Lung (tissue), 16 donors: ENCODE results near the gene KCNC1. TPM values are rescaled to one million over a fixed set of nuclear protein-coding genes. Genes with fewer than 3 reads are reported as not detected.

ENCODE experiments used
- ATAC-seq: fragments of 200-7000 bp; cut with Tn5 transposase; one replicate; pipeline ENCODE4 v1.9.1; 2020; ENCODE audit warnings: moderate number of reproducible peaks; ENCODE audit not compliant: insufficient read depth, low FRiP score
- DNase-seq, 3 donors: peaks; one replicate each; pipeline ENCODE4 v3.0.0-alpha.2; 2013 to 2017
- H3K27ac ChIP-seq, 2 donors: one replicate each; pipeline ENCODE4 v1.5.1; 2013; ENCODE audit warnings: mild to moderate bottlenecking in 2 of 2, moderate library complexity in 2 of 2, control low read depth in 1 of 2, inconsistent platforms in 1 of 2, low read depth in 1 of 2, low read length in 1 of 2
- H3K27me3 ChIP-seq, 3 donors: one replicate each; pipeline ENCODE4 v1.5.1; 2013; ENCODE audit warnings: low read length in 2 of 3; ENCODE audit not compliant: control insufficient read depth in 3 of 3, insufficient read depth in 3 of 3
- H3K36me3 ChIP-seq, 4 donors: one replicate each; pipeline ENCODE4 v1.5.1; 2013; ENCODE audit warnings: low read length in 4 of 4, mild to moderate bottlenecking in 1 of 4, moderate library complexity in 1 of 4; ENCODE audit not compliant: control insufficient read depth in 4 of 4, insufficient read depth in 4 of 4
- H3K4me1 ChIP-seq, 5 donors: one replicate each; pipeline ENCODE4 v1.5.1; 2013; ENCODE audit warnings: low read length in 5 of 5, mild to moderate bottlenecking in 2 of 5, moderate library complexity in 1 of 5; ENCODE audit not compliant: control insufficient read depth in 5 of 5, insufficient read depth in 5 of 5
- H3K4me3 ChIP-seq: one replicate; pipeline ENCODE4 v1.5.1; 2013; ENCODE audit warnings: mild to moderate bottlenecking, control low read depth, moderate library complexity
- H3K9ac ChIP-seq, 2 donors: one replicate each; pipeline ENCODE4 v1.5.1; 2013; ENCODE audit warnings: low read length in 2 of 2, control low read depth in 1 of 2; ENCODE audit not compliant: insufficient read depth in 1 of 2
- H3K9me3 ChIP-seq, 4 donors: one replicate each; pipeline ENCODE4 v1.5.1; 2013; ENCODE audit warnings: low read length in 3 of 4, mild to moderate bottlenecking in 1 of 4, moderate library complexity in 1 of 4; ENCODE audit not compliant: control insufficient read depth in 4 of 4, insufficient read depth in 3 of 4
- CTCF ChIP-seq: IDR thresholded peaks from 2 replicates; pipeline ENCODE4 v1.5.1; 2012; ENCODE audit warnings: mild to moderate bottlenecking; ENCODE audit errors: control extremely low read depth, extremely low read depth
- WGBS, 2 donors: extraction: QIAGEN DNeasy Blood & Tissue Kit; methylation state at CpG; one replicate each; pipeline ENCODE4 v1.1.7; 2013; 5-methylcytosine and 5-hydroxymethylcytosine counted together
- long read RNA-seq, 5 donors: transcript quantifications; one replicate each; lab custom pipeline, GENCODE V29; 2026
- polyA plus RNA-seq, 2 donors: library from polyadenylated mRNA; stranded (reverse); fragments of 200-250 nt; gene quantifications; one replicate each; pipeline ENCODE4 v1.2.1, GENCODE V29; 2013
- total RNA-seq, 2 donors: library from RNA; depleted of rRNA in 1 of 2; stranded (reverse); fragments of >200 nt in 1 of 2; gene quantifications; one replicate each; pipeline ENCODE4 v1.2.1, GENCODE V29; 2014 to 2021
- donor health status: control.
- donor health status: control.
- donor health status: Bipolar disorder and iron deficiency.
- donor health status: healthy.
- donor health status: DM: yes; HTN: yes; CAD: no.

The KCNC1 gene
- total RNA-seq (not detected), polyA plus RNA-seq (under 1 TPM in 1 of 2 donors, not detected in 1; 0.01 TPM)
- long read RNA-seq, donor 1, result 0 reads
- long read RNA-seq, donor 2, result 0 reads
- long read RNA-seq, donor 3, partial matches to known transcripts, result 7 of 7 reads
- long read RNA-seq, donor 3, other reads (novel, unspliced or antisense), result 0 of 7 reads
- long read RNA-seq, donor 4, result 0 reads
- long read RNA-seq, donor 5, result 0 reads

GRCh38 chr11:17734418-17734911 is at the start of gene KCNC1:
TSS of gene KCNC1 (plus strand) at chr11:17734781. CDS start at chr11:17736003, 1,222 bp downstream.
- no peaks in the 10 kb centered on the region for H3K36me3 ChIP-seq
- peaks cover 0 to 10% (median 6%) of the 10 kb centered on the region in 5 donors for H3K4me1 ChIP-seq
- no peak within 1 kb of the TSS for H3K9ac ChIP-seq
- no peak for TF ChIP-seq CTCF
- no peak within 1 kb of the TSS for H3K4me3 ChIP-seq
- ATAC-seq (no peak), DNase-seq (peak; percentile 55 to 73 (median 61))
- 0 to 2% methylated on average over 28 to 66 of the region's 66 CpGs for WGBS, 2 donors
- H3K9me3 ChIP-seq, result peaks cover 0 to 6% (median 0%) of the 10 kb centered on the region in 4 donors
- peaks cover 7 to 49% (median 39%) of the 10 kb centered on the region in 3 donors for H3K27me3 ChIP-seq
- no peak within 1 kb of the TSS for H3K27ac ChIP-seq

GRCh38 chr11:17686231-17686980 is 48.2 kb upstream of the KCNC1 start:
- no peak for ATAC-seq
- Histone ChIP-seq H3K9me3 (peaks cover 0 to 5% (median 0%) of the 10 kb centered on the region in 4 donors), H3K27me3 (peaks cover 0 to 28% (median 10%) of the 10 kb centered on the region in 3 donors), H3K9ac (no peak overlapping the region), H3K36me3 (no peaks in the 10 kb centered on the region), H3K4me3 (no peak overlapping the region), H3K27ac (no peak overlapping the region), H3K4me1 (no peaks in the 10 kb centered on the region)
- no peak for DNase-seq
- no peak for TF ChIP-seq CTCF
- 36 to 51% methylated on average over 8 of the region's 8 CpGs for WGBS, 2 donors

GRCh38 chr11:17687946-17688670 is 46.5 kb upstream of the KCNC1 start:
- H3K4me3 ChIP-seq, result no peak overlapping the region
- H3K36me3 ChIP-seq, result no peaks in the 10 kb centered on the region
- WGBS, 2 donors, result 87 to 88% methylated on average over 18 of the region's 18 CpGs
- no peak overlapping the region for H3K9ac ChIP-seq
- TF ChIP-seq CTCF, result no peak
- no peaks in the 10 kb centered on the region for H3K4me1 ChIP-seq
- ATAC-seq (no peak), DNase-seq (no peak)
- H3K9me3 ChIP-seq, result peaks cover 0 to 5% (median 0%) of the 10 kb centered on the region in 4 donors
- peaks cover 0 to 39% (median 15%) of the 10 kb centered on the region in 3 donors for H3K27me3 ChIP-seq
- H3K27ac ChIP-seq, result no peak overlapping the region
